AG09309 (cell line): Measurements from ENCODE around the gene LOXL1.

ENCODE experiments used
- DNase-seq: peaks from one replicate; pipeline ENCODE4 v3.0.0-alpha.2; 2010; ENCODE audit warnings: low read depth
- H3K4me3 ChIP-seq: 2 replicates; pipeline ENCODE4 v1.5.1; 2011; ENCODE audit warnings: mild to moderate bottlenecking, low read depth, low read length, moderate library complexity; ENCODE audit not compliant: control insufficient read depth
- CTCF ChIP-seq: IDR thresholded peaks from 2 replicates; pipeline ENCODE4 v1.5.1; 2011; ENCODE audit warnings: mild to moderate bottlenecking, low read depth, low read length, inconsistent platforms; ENCODE audit not compliant: insufficient read depth, control insufficient read depth; ENCODE audit errors: missing control alignments

Gene LOXL1

GRCh38 chr15:73993211-73993994, 67.1 kb downstream of the LOXL1 start:
- H3K4me3 ChIP-seq = no peak overlapping the region
- DNase-seq = no peak
- no peak for TF ChIP-seq CTCF

- no peak for TF ChIP-seq CTCF
- peak; percentile 68 for DNase-seq
- H3K4me3 ChIP-seq = peak within 1 kb of the TSS; percentile 94
These were observed 68.2 kb downstream of the LOXL1 start, which contains the start of gene PML for GRCh38 chr15:73994413-73994883. TSS of gene PML (plus strand) at chr15:73994716. CDS start at chr15:73994813, 97 bp downstream.

GRCh38 chr15:73994912-73995622, 68.8 kb downstream of the LOXL1 start:
- H3K4me3 ChIP-seq = peak overlapping the region; percentile 94
- no peak for DNase-seq
- no peak for TF ChIP-seq CTCF

- TF ChIP-seq CTCF = no peak
- DNase-seq = no peak
- H3K4me3 ChIP-seq = peak overlapping the region; percentile 94; the same call in 1 of the 2 replicates
These were observed 70.0 kb downstream of the LOXL1 start for GRCh38 chr15:73996267-73996666.

- no peak for TF ChIP-seq CTCF
- DNase-seq = no peak
- peak overlapping the region; percentile 12 for H3K4me3 ChIP-seq
These were observed 70.7 kb downstream of the LOXL1 start for GRCh38 chr15:73996939-73997338.

GRCh38 chr15:73997986-73998385, 71.7 kb downstream of the LOXL1 start:
- no peak for DNase-seq
- H3K4me3 ChIP-seq = no peak overlapping the region
- no peak for TF ChIP-seq CTCF
